Upper lobe of left lung (tissue), 4 donors: ENCODE results near the gene SCG3.

ENCODE experiments used
- POLR2A ChIP-seq, 4 donors: fragments of 450-650 bp; IDR thresholded peaks; one replicate each; pipeline ENCODE4 v1.5.1; 2016 to 2017; ENCODE audit warnings: antibody characterized with exemption in 4 of 4, mild to moderate bottlenecking in 2 of 4
- POLR2AphosphoS5 ChIP-seq, 2 donors: sonication (generic); formaldehyde crosslinking; IDR thresholded peaks; one replicate each; pipeline ENCODE4 v1.5.1; 2017; ENCODE audit warnings: antibody characterized with exemption in 2 of 2
- TF ChIP-seq, protein P1 (sequence below), 6 experiments: fragments of 450-650 bp in 4 of 6; fragments of 200-600 bp in 2 of 6; sonication (generic) in 2 of 6; IDR thresholded peaks; one replicate each; pipeline ENCODE4 v1.5.1; 2016 to 2019; ENCODE audit warnings: antibody characterized with exemption in 6 of 6

DNA sequence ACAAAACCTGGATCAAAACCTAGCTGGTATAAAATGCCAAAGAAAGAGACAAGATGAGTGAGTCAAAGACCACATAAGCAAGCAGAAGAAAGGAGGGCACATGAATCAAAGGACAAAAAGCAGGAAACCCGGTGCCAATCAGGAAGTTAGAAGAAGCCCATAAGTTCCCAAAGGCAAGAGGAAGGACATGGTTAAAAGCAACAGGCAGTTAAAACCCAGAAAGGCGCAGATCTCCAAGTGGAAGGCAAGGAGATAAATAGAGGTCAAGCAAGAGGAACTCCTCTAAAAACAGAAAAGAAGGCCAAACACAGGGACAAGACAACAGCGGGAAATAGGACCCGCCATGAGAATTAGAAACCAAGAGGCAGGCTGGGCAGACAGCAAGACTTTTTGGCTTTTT lies 74.5 kb downstream of the SCG3 start:
- TF ChIP-seq POLR2A (IDR thresholded peaks at IDR 0.05) = no peak
- TF ChIP-seq, protein P1, sequence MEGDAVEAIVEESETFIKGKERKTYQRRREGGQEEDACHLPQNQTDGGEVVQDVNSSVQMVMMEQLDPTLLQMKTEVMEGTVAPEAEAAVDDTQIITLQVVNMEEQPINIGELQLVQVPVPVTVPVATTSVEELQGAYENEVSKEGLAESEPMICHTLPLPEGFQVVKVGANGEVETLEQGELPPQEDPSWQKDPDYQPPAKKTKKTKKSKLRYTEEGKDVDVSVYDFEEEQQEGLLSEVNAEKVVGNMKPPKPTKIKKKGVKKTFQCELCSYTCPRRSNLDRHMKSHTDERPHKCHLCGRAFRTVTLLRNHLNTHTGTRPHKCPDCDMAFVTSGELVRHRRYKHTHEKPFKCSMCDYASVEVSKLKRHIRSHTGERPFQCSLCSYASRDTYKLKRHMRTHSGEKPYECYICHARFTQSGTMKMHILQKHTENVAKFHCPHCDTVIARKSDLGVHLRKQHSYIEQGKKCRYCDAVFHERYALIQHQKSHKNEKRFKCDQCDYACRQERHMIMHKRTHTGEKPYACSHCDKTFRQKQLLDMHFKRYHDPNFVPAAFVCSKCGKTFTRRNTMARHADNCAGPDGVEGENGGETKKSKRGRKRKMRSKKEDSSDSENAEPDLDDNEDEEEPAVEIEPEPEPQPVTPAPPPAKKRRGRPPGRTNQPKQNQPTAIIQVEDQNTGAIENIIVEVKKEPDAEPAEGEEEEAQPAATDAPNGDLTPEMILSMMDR (IDR thresholded peaks at IDR 0.05) = no peak
- no peak for TF ChIP-seq POLR2AphosphoS5 (IDR thresholded peaks at IDR 0.05)
